D721Med (cell line): Measurements from ENCODE around the gene CASKIN2.

Experiments used
- DNase-seq: peaks from one replicate; pipeline ENCODE4 v3.0.0; 2011; ENCODE audit warnings: low spot score; ENCODE audit not compliant: insufficient read length
- FAIRE-seq: peaks from 2 replicates; lab custom pipeline; 2011; peaks lifted over from hg19 to GRCh38; lab: Jason Lieb, UNC
- TF ChIP-seq, protein P1 (sequence below): IDR thresholded peaks from 2 replicates; pipeline ENCODE4 v1.5.1; 2012; ENCODE audit warnings: mild to moderate bottlenecking, control low read depth; ENCODE audit not compliant: insufficient read depth; ENCODE audit errors: missing control alignments

Gene CASKIN2

DNA sequence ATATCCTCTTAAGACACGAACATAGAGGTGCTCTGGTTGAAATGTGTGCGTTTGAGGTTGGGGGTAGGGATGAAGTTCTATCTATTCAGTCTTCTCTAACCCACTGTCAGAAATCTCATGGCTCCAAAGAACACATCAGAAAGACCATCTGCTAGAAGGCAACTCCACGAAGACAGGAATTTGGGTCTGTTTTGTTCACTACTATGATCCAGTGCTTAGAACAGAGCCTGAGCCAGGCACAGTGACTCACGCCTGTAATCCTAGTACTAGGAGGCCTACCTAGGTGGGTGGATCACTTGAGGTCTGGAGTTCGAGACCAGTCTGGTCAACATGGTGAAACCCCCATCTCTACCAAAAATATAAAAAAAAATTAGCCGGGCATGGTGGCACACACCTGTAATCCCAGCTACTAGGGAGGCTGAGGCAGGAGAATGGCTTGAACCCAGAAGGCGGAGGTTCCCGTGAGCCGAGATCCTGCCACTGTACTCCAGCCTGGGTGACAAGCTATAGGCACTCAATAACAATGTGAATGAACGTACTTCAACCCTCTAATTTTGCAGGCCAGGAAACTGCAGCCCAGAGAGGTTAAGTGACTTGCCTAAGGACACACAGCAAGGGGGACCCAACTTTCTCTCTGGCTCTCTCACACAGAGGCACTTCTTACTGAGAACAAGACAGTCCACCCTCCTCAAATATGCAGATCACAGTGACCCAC is 2.3 kb downstream of the CASKIN2 start:
- TF ChIP-seq, protein P1, sequence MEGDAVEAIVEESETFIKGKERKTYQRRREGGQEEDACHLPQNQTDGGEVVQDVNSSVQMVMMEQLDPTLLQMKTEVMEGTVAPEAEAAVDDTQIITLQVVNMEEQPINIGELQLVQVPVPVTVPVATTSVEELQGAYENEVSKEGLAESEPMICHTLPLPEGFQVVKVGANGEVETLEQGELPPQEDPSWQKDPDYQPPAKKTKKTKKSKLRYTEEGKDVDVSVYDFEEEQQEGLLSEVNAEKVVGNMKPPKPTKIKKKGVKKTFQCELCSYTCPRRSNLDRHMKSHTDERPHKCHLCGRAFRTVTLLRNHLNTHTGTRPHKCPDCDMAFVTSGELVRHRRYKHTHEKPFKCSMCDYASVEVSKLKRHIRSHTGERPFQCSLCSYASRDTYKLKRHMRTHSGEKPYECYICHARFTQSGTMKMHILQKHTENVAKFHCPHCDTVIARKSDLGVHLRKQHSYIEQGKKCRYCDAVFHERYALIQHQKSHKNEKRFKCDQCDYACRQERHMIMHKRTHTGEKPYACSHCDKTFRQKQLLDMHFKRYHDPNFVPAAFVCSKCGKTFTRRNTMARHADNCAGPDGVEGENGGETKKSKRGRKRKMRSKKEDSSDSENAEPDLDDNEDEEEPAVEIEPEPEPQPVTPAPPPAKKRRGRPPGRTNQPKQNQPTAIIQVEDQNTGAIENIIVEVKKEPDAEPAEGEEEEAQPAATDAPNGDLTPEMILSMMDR: no peak
- DNase-seq (no peak), FAIRE-seq (no peak)

DNA sequence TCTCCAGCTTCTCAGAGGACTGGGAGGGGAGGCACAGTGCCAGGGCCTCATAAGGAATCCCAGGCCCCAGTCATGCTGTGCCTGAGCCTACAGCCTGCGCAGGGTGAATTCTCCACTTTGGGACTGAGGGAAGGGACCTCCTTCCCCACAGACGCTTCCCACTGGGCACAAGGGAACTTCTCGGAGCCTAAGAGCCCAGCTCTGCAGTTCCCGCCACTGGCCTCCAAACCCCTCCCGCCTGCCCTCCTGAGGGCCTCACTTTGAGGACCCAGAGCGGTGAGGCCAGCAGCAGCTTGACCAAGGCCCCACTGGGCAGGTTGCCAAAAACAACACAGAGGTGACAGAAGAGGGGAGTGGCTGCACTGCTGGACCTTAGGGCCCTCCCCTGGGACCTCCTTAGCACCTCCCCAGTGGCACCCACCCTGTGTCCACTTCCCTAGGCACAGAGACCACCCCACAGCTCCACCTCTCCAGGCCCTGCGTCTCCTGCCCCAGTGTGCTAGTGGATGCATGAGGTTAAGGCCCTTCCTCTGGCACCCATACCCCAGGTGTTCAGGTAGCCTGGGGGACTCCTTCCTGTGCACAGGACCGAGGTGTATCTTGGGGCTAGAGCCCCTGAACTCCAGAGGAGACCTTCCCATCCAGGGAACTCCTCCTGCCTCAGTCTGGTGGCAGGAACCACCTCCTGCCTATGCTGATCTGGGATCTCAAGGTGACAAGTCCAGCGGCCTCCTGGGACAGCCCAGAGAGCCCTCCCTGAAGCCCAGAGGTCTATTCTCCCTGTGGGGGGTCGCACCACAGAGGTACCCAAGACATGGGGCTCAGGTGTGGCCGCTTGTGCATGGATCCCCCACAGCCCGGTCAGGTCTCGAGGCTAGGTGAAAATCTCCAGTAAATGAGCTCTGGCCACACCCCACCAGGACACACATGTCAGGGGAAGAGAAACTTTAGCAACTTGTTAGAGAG is 3.4 kb downstream of the CASKIN2 start:
- DNase-seq (no peak), FAIRE-seq (no peak)
- TF ChIP-seq, protein P1: no peak

DNA sequence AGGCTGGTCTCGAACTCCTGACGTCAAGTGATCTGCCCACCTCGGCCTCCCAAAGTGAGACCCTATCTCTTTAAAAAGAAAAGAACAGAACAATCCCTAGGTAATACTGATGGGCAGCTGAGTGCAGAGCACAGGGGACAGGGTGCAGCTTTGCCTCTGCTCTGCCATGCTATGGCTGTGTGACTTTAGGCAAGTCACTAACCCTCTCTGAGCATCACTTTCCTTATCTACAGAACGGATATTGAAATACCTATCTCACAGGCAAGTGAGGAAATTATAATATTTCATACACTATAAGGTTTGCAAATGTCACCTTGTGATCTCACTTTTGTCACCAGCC is 4.1 kb downstream of the CASKIN2 start:
- FAIRE-seq: no peak
- TF ChIP-seq, protein P1: no peak
- no peak for DNase-seq

DNA sequence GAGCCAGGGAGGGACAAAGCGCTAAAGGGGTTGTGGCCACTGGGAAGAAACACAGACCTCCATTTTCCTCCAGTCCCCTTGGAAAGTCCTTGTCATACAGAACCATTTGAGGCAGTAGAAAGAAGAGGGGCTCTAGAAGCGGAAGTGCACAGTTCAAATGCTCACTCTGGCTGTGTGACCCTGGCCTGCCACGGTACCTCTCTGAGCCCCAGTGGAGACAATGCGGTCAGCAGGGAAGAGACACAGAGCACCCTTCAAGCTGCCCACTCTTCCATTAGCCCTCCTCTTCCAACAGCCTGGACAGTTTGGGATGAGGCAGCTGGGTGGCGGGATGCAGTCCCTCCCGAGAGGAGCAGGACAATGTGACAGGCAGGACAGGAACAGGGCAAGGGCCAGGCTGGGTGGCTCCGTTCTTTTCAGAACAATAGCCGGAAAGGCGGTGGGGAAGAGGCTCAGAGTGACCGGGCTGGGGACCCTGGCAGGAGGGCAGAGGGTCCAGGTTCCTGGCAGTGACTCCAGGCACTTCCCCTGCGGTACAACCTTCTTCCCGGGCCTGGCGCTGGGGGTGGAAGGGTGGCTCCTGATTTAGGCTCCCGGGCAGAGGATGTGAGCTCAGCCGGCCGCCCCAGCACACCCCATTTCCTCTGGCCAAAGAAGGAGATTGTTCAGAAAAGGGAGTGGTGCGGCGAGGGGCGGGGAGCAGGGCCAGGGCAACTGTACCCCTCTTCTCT is 5.6 kb downstream of the CASKIN2 start:
- no peak for DNase-seq
- TF ChIP-seq, protein P1: no peak
- FAIRE-seq: no peak

DNA sequence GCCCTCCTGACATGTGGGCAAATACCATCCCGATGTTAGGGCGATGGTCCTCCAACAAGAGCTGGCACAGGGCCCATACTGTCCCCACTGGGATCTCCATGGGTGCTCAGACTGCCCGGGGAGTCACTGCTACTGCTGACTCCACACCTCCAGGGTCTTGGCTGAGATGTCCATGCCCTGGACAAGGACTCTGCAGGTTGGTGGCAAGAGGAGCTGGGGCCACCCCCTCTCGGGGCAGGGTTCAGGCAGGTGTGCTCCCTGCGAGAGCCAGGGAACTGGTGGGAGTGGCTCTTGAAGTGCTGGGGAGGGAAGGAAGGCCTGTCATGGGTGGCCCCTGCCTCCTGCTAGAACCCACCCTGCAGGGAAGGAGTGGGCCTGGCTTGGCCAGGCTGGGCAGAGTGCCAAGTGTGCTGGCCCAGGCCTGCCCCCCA is 6.4 kb downstream of the CASKIN2 start:
- FAIRE-seq: no peak
- TF ChIP-seq, protein P1: no peak

DNA sequence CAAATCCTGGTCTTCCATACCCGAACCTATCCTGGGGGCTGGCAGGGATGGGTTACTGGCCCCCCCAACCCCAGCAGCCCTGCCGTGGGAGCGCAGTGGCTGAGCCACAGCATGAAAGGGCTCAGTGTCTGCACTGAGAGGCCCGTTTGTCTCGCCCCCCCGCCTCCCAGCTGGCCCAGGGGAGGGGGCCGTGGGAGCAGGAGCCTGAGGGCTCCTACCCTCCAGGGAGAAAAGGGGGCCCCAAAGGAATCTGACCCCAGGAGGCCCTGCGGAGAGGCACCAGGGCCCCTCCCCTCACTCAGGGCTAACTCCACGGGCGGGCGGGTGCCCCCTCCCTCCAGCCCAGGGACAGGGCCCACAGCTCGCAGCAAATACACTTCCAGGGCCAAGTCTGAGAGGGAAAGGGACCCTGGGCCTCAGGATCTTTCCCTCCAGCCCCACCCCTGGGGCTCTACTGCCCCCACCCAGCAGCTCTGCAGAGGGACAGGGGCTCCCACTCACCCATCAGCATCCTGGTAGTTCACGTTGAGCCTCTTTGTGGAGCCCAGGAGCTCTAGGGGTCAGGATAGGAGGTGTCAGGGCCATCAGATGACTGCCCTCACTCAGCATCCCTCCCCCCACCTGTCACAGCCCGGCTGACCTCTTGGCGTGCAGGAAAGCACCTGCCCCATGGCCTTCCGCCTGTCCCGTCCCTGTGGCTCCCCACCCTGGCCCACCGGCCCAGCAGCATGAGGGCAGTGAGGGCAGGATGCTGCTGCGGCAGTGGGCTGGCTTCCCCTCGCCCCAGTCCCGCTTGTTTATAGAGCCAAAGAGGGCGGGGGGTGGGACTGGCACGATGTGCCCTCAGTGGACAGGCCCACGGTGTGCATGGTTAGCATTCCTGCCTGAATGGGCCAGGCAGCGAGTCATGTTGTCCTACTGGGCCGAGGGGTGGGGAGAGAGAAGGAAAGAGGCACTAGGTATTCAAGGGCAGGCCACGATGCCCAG is 7.3 kb downstream of the CASKIN2 start:
- DNase-seq: no peak

More for the DNA sequence above, 6.4 kb downstream of the CASKIN2 start:
- DNase-seq: no peak

More for the DNA sequence above, 7.3 kb downstream of the CASKIN2 start:
- FAIRE-seq: no peak
- TF ChIP-seq, protein P1: no peak
